Measurements from ENCODE around the gene CIDEA.

CIDEA gene

GRCh38 chr18:12253663-12254135 lies 462 bp upstream of the CIDEA start:
- peaks cover 18% of the 10 kb centered on the region for H3K27me3 ChIP-seq (replicated peaks; ENCODE audit: insufficient read depth, low read length)
- H3K4me1 ChIP-seq (ENCODE audit: low read length), result no peaks in the 10 kb centered on the region
- no peak overlapping the region for H2AFZ ChIP-seq (ENCODE audit: low read length)
- H3K9me3 ChIP-seq (replicated peaks; ENCODE audit: insufficient read depth, low read length), result no peaks in the 10 kb centered on the region
- TF ChIP-seq EZH2 (optimal IDR thresholded peaks at IDR 0.05; ENCODE audit: low read depth, low read length) (no peak), EZH2phosphoT487 (IDR thresholded peaks at IDR 0.05; ENCODE audit: low read length) (no peak), CTCF (IDR thresholded peaks at IDR 0.05; ENCODE audit: low read length) (no peak)
- no peak overlapping the region for H3K4me2 ChIP-seq (ENCODE audit: low read depth, low read length)
- H3K36me3 ChIP-seq (replicated peaks; ENCODE audit: insufficient read depth, low read length), result no peaks in the 10 kb centered on the region
- H4K20me1 ChIP-seq (ENCODE audit: insufficient read depth, low read length), result no peaks in the 10 kb centered on the region
- no peaks in the 10 kb centered on the region for H3K9me2 ChIP-seq (replicated peaks; ENCODE audit: insufficient read depth, low read length)
- H3F3A ChIP-seq (ENCODE audit: insufficient read depth, low read length), result no peaks in the 10 kb centered on the region
- no peak overlapping the region for H3K9ac ChIP-seq (ENCODE audit: low read length)
- H3K79me2 ChIP-seq (ENCODE audit: low read length), result no peaks in the 10 kb centered on the region
- no peak for DNase-seq
- no peak overlapping the region for H3K4me3 ChIP-seq (ENCODE audit: low read length)
- H3K27ac ChIP-seq (ENCODE audit: low read length), result no peak overlapping the region

GRCh38 chr18:12254820-12255511 lies 805 bp downstream of the CIDEA start:
- H3F3A ChIP-seq (ENCODE audit: insufficient read depth, low read length), result no peaks in the 10 kb centered on the region
- H2AFZ ChIP-seq (ENCODE audit: low read length), result no peak overlapping the region
- no peaks in the 10 kb centered on the region for H3K4me1 ChIP-seq (ENCODE audit: low read length)
- H3K79me2 ChIP-seq (ENCODE audit: low read length), result no peaks in the 10 kb centered on the region
- no peak overlapping the region for H3K9ac ChIP-seq (ENCODE audit: low read length)
- H3K4me2 ChIP-seq (ENCODE audit: low read depth, low read length), result no peak overlapping the region
- no peak for DNase-seq
- no peaks in the 10 kb centered on the region for H4K20me1 ChIP-seq (ENCODE audit: insufficient read depth, low read length)
- H3K36me3 ChIP-seq (replicated peaks; ENCODE audit: insufficient read depth, low read length), result no peaks in the 10 kb centered on the region
- H3K9me3 ChIP-seq (replicated peaks; ENCODE audit: insufficient read depth, low read length), result no peaks in the 10 kb centered on the region
- no peak overlapping the region for H3K4me3 ChIP-seq (ENCODE audit: low read length)
- TF ChIP-seq CTCF (IDR thresholded peaks at IDR 0.05; ENCODE audit: low read length), result no peak
- no peak for TF ChIP-seq EZH2 (optimal IDR thresholded peaks at IDR 0.05; ENCODE audit: low read depth, low read length)
- TF ChIP-seq EZH2phosphoT487 (IDR thresholded peaks at IDR 0.05; ENCODE audit: low read length), result no peak
- H3K9me2 ChIP-seq (replicated peaks; ENCODE audit: insufficient read depth, low read length), result no peaks in the 10 kb centered on the region
- H3K27ac ChIP-seq (ENCODE audit: low read length), result no peak overlapping the region
- peaks cover 18% of the 10 kb centered on the region for H3K27me3 ChIP-seq (replicated peaks; ENCODE audit: insufficient read depth, low read length)

GRCh38 chr18:12255626-12256026 lies 1.5 kb downstream of the CIDEA start:
- no peaks in the 10 kb centered on the region for H3F3A ChIP-seq (ENCODE audit: insufficient read depth, low read length)
- no peak overlapping the region for H3K4me2 ChIP-seq (ENCODE audit: low read depth, low read length)
- H3K4me1 ChIP-seq (ENCODE audit: low read length), result no peaks in the 10 kb centered on the region
- no peaks in the 10 kb centered on the region for H3K9me3 ChIP-seq (replicated peaks; ENCODE audit: insufficient read depth, low read length)
- no peak overlapping the region for H3K9ac ChIP-seq (ENCODE audit: low read length)
- H3K27me3 ChIP-seq (replicated peaks; ENCODE audit: insufficient read depth, low read length), result peaks cover 18% of the 10 kb centered on the region
- no peaks in the 10 kb centered on the region for H3K9me2 ChIP-seq (replicated peaks; ENCODE audit: insufficient read depth, low read length)
- no peaks in the 10 kb centered on the region for H4K20me1 ChIP-seq (ENCODE audit: insufficient read depth, low read length)
- DNase-seq, result no peak
- H3K4me3 ChIP-seq (ENCODE audit: low read length), result no peak overlapping the region
- H3K27ac ChIP-seq (ENCODE audit: low read length), result no peak overlapping the region
- H2AFZ ChIP-seq (ENCODE audit: low read length), result no peak overlapping the region
- H3K36me3 ChIP-seq (replicated peaks; ENCODE audit: insufficient read depth, low read length), result no peaks in the 10 kb centered on the region
- TF ChIP-seq EZH2phosphoT487 (IDR thresholded peaks at IDR 0.05; ENCODE audit: low read length) (no peak), CTCF (IDR thresholded peaks at IDR 0.05; ENCODE audit: low read length) (no peak), EZH2 (optimal IDR thresholded peaks at IDR 0.05; ENCODE audit: low read depth, low read length) (no peak)
- no peaks in the 10 kb centered on the region for H3K79me2 ChIP-seq (ENCODE audit: low read length)

Data from MM.1S (cell line).